Caco-2 (cell line): Measurements from ENCODE around the gene IDI1. TPM values are rescaled to one million over a fixed set of nuclear protein-coding genes. Genes with fewer than 3 reads are reported as not detected.

Experiments used
- BruUV-seq: library from RNA; stranded (reverse); fragments of 400-500 nt; replicated peaks from 2 replicates; lab custom pipeline; 2021; lab: Mats Ljungman, UMichigan
- CTCF ChIA-PET: fragments of 300-600 bp; sonication (Branson Sonifier 250); formaldehyde crosslinking; loops from one replicate; lab custom pipeline; 2022; ENCODE audit warnings: antibody characterized with exemption; lab: Charles Lee
- POLR2A ChIA-PET: fragments of 300-600 bp; sonication (Branson Sonifier 250); formaldehyde crosslinking; loops from one replicate; lab custom pipeline; 2022; ENCODE audit warnings: antibody characterized with exemption; lab: Charles Lee
- DNase-seq, 2 experiments: peaks; one replicate each; pipeline versions ENCODE4 v3.0.0 to v3.0.0-alpha.2; 2020 to 2022
- H3K27me3 ChIP-seq: replicated peaks from 2 replicates; pipeline ENCODE4 v1.6.0; 2011; ENCODE audit warnings: low read length; ENCODE audit not compliant: control insufficient read depth, insufficient read depth
- H3K36me3 ChIP-seq: 2 replicates; pipeline ENCODE4 v1.5.1; 2011; ENCODE audit warnings: low read length; ENCODE audit not compliant: control insufficient read depth, insufficient read depth
- H3K4me1 ChIP-seq: fragments of 250-450 bp; sonication (Bioruptor Pico); 2 replicates; pipeline ENCODE4 v1.5.1; 2020; ENCODE audit warnings: mild to moderate bottlenecking
- H3K4me3 ChIP-seq: 2 replicates; pipeline ENCODE4 v1.5.1; 2011; ENCODE audit warnings: low read depth, mild to moderate bottlenecking, control low read depth, low read length
- H3K9me3 ChIP-seq: fragments of 250-450 bp; sonication (Bioruptor Pico); 2 replicates; pipeline ENCODE4 v1.5.1; 2020; ENCODE audit warnings: mild to moderate bottlenecking, moderate library complexity
- H3K27ac Mint-ChIP-seq: one replicate; pipeline ENCODE4 v1.8.0; 2022; ENCODE audit warnings: mixed read lengths; ENCODE audit not compliant: unreplicated experiment
- H3K27me3 Mint-ChIP-seq: one replicate; pipeline ENCODE4 v1.8.0; 2022; ENCODE audit warnings: mixed read lengths; ENCODE audit not compliant: insufficient read depth, unreplicated experiment
- H3K36me3 Mint-ChIP-seq: one replicate; pipeline ENCODE4 v1.8.0; 2022; ENCODE audit warnings: mild to moderate bottlenecking, mixed read lengths; ENCODE audit not compliant: insufficient read depth, unreplicated experiment
- H3K4me1 Mint-ChIP-seq: one replicate; pipeline ENCODE4 v1.8.0; 2022; ENCODE audit warnings: low read depth, mixed read lengths; ENCODE audit not compliant: unreplicated experiment
- H3K4me3 Mint-ChIP-seq: one replicate; pipeline ENCODE4 v1.8.0; 2022; ENCODE audit warnings: mild to moderate bottlenecking, moderate library complexity, mixed read lengths; ENCODE audit not compliant: unreplicated experiment
- H3K9me3 Mint-ChIP-seq: one replicate; pipeline ENCODE4 v1.8.0; 2022; ENCODE audit warnings: mixed read lengths; ENCODE audit not compliant: unreplicated experiment
- CTCF ChIP-seq, 2 experiments: fragments of 200-600 bp in 1 of 2; IDR thresholded peaks; 1 replicate in 1 of 2; 2 replicates in 1 of 2; pipeline versions ENCODE4 v1.5.1 to v1.8.0; 2011 to 2022; ENCODE audit warnings: antibody characterized with exemption in 1 of 2, control low read depth in 1 of 2, inconsistent platforms in 1 of 2, low read depth in 1 of 2, low read length in 1 of 2, mild to moderate bottlenecking in 1 of 2, moderate library complexity in 1 of 2; ENCODE audit not compliant: insufficient read depth in 1 of 2, severe bottlenecking in 1 of 2, unreplicated experiment in 1 of 2
- intact Hi-C: fragments of 100-400 bp; cut with micrococcal nuclease; formaldehyde crosslinking; loops from one replicate; pipeline ENCODE4 v1.10.0; 2022; ENCODE audit not compliant: unreplicated experiment
- total RNA-seq: library from RNA; stranded (reverse); gene quantifications from 2 replicates; pipeline ENCODE4 v1.2.3, GENCODE V29; 2022

IDI1 gene
- total RNA-seq, 1 experiment from 2014 or later: 133 TPM

- 0 out of 2 replicates have a peak, but pooled peaks cover under 1% of the 10 kb centered on the region for H3K9me3 ChIP-seq
- CTCF ChIA-PET: no interaction called here
- H3K36me3 ChIP-seq: no peaks in the 10 kb centered on the region
- Mint-ChIP-seq H3K4me1 (peaks cover 21% of the 10 kb centered on the region), H3K36me3 (peaks cover 40% of the 10 kb centered on the region), H3K27ac (no peak overlapping the region), H3K9me3 (no peaks in the 10 kb centered on the region), H3K4me3 (no peak overlapping the region), H3K27me3 (no peaks in the 10 kb centered on the region)
- no peaks in the 10 kb centered on the region for H3K27me3 ChIP-seq
- H3K4me3 ChIP-seq: no peak overlapping the region
- POLR2A ChIA-PET: no interaction called here
- intact Hi-C loops: no loop called here
- no peak for TF ChIP-seq CTCF (IDR thresholded peaks at IDR 0.05; ENCODE audit: insufficient read depth in 1 of 2, low read depth in 1 of 2, low read length in 1 of 2, severe bottlenecking in 1 of 2, unreplicated experiment in 1 of 2)
- peaks cover 6% of the 10 kb centered on the region for H3K4me1 ChIP-seq
- no TSS peak for BruUV-seq
- no peak for DNase-seq
Observed at GRCh38 chr10:1059902-1060301, 11.0 kb upstream of the IDI1 start.

- intact Hi-C loops: no loop called here
- CTCF ChIA-PET: no interaction called here
- Histone ChIP-seq H3K4me1 (peaks cover 14% of the 10 kb centered on the region), H3K4me3 (peak overlapping the region; percentile 99; the same call in 1 of the 2 replicates), H3K27me3 (no peaks in the 10 kb centered on the region), H3K9me3 (no peaks in the 10 kb centered on the region), H3K36me3 (0 out of 2 replicates have a peak, but pooled peaks cover 2% of the 10 kb centered on the region)
- no peak for TF ChIP-seq CTCF (IDR thresholded peaks at IDR 0.05; ENCODE audit: insufficient read depth in 1 of 2, low read depth in 1 of 2, low read length in 1 of 2, severe bottlenecking in 1 of 2, unreplicated experiment in 1 of 2)
- Mint-ChIP-seq H3K9me3 (no peaks in the 10 kb centered on the region), H3K27ac (peak overlapping the region; percentile 96), H3K36me3 (peaks cover 48% of the 10 kb centered on the region), H3K4me3 (peak overlapping the region; percentile 95), H3K4me1 (peaks cover 21% of the 10 kb centered on the region), H3K27me3 (no peaks in the 10 kb centered on the region)
- DNase-seq: no peak
- no TSS peak for BruUV-seq
- POLR2A ChIA-PET: no interaction called here
Observed at GRCh38 chr10:1058017-1058416, 9.1 kb upstream of the IDI1 start.

- H3K4me3 ChIP-seq: peak overlapping the region; percentile 99
- H3K36me3 Mint-ChIP-seq: peaks cover 51% of the 10 kb centered on the region
- peak overlapping the region; percentile 95 for H3K4me3 Mint-ChIP-seq
- TF ChIP-seq CTCF (IDR thresholded peaks at IDR 0.05; ENCODE audit: insufficient read depth in 1 of 2, low read depth in 1 of 2, low read length in 1 of 2, severe bottlenecking in 1 of 2, unreplicated experiment in 1 of 2): no peak
- peak overlapping the region; percentile 96 for H3K27ac Mint-ChIP-seq
- intact Hi-C loops: no loop called here
- H3K4me1 ChIP-seq: peaks cover 14% of the 10 kb centered on the region
- H3K27me3 ChIP-seq: no peaks in the 10 kb centered on the region
- no peaks in the 10 kb centered on the region for H3K9me3 Mint-ChIP-seq
- no peaks in the 10 kb centered on the region for H3K27me3 Mint-ChIP-seq
- H3K4me1 Mint-ChIP-seq: peaks cover 20% of the 10 kb centered on the region
- DNase-seq: no peak
- 0 out of 2 replicates have a peak, but pooled peaks cover 3% of the 10 kb centered on the region for H3K36me3 ChIP-seq
- CTCF ChIA-PET: no interaction called here
- POLR2A ChIA-PET: no interaction called here
- no peaks in the 10 kb centered on the region for H3K9me3 ChIP-seq
- no TSS peak for BruUV-seq
Observed at GRCh38 chr10:1057106-1057657, 8.3 kb upstream of the IDI1 start.
